AG09309 (cell line): ENCODE results near the gene PCCA.
A peak's percentile ranks its signal among the peaks of the same experiment; 100 is the strongest.
"Not testable (repeated sequence)": the region's sequence is repeated elsewhere in the genome, so short reads cannot be mapped to it uniquely, and the experiment has no call there.

Experiments
- DNase-seq: peaks from one replicate; pipeline ENCODE4 v3.0.0-alpha.2; 2010; ENCODE audit warnings: low read depth
- H3K4me3 ChIP-seq: 2 replicates; pipeline ENCODE4 v1.5.1; 2011; ENCODE audit warnings: mild to moderate bottlenecking, low read depth, low read length, moderate library complexity; ENCODE audit not compliant: control insufficient read depth
- TF ChIP-seq, protein P1 (sequence below): IDR thresholded peaks from 2 replicates; pipeline ENCODE4 v1.5.1; 2011; ENCODE audit warnings: mild to moderate bottlenecking, low read depth, low read length, inconsistent platforms; ENCODE audit not compliant: insufficient read depth, control insufficient read depth; ENCODE audit errors: missing control alignments

The PCCA gene

DNA sequence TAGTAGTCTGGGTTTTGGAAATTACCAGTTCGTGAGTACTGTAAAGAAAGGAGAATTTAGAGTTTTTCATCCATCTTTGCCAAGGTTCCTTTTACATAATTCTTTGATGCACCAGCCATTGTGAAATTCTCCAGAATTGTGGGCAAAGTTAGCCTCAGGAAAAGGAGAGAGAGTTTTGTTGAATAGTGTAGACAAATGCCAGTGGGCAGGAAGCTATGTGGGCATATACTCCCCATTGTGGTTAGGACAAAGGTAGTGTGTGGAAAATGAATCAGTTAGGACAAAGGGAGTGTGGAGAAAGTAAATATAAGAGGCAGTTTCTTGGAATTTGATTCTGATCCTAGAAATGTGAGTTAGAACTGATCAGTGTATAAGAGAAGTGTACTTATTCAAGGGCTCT lies 67.9 kb downstream of the PCCA start:
- DNase-seq, result peak; percentile 13
- TF ChIP-seq, protein P1, sequence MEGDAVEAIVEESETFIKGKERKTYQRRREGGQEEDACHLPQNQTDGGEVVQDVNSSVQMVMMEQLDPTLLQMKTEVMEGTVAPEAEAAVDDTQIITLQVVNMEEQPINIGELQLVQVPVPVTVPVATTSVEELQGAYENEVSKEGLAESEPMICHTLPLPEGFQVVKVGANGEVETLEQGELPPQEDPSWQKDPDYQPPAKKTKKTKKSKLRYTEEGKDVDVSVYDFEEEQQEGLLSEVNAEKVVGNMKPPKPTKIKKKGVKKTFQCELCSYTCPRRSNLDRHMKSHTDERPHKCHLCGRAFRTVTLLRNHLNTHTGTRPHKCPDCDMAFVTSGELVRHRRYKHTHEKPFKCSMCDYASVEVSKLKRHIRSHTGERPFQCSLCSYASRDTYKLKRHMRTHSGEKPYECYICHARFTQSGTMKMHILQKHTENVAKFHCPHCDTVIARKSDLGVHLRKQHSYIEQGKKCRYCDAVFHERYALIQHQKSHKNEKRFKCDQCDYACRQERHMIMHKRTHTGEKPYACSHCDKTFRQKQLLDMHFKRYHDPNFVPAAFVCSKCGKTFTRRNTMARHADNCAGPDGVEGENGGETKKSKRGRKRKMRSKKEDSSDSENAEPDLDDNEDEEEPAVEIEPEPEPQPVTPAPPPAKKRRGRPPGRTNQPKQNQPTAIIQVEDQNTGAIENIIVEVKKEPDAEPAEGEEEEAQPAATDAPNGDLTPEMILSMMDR, result no peak
- no peak overlapping the region for H3K4me3 ChIP-seq

DNA sequence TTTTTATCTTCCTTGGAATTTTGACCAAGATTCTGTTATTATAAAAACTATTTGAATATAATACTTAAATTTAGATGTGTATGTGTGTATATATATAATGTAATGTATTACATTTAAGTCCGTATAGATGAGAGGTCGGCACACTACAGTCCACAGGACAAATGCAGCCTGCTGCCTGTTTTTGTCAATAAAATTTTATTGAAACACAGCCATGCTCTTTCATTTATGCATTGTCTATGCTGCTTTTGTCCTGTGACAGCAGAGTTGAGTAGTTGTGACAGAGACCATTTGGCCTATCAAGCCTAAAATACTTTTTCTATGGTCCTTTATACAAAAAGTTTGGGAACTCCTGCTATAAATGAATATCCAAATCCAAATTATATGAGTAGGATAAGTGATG lies 69.7 kb downstream of the PCCA start:
- no peak for DNase-seq
- TF ChIP-seq, protein P1, result no peak
- no peak overlapping the region for H3K4me3 ChIP-seq

DNA sequence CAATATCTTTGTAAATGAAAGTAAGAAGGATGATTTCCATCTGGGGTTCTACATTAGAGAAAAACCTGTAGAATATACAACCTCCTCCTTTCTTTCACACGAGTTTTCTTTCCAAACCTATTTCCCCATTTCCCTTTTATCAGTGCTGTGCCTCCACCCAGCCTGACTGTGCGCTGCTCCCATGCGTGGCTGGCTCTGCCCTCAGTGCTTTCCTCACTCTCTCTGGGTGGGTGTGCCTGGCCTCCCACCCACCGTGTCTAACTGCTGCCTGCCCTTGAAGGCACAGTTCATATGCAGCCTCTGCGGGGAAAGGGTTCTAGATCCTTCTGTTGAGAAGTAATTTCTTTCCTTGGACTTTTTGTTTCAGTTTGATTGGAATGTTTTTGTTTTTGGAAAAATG lies 70.7 kb downstream of the PCCA start:
- no peak overlapping the region for H3K4me3 ChIP-seq
- TF ChIP-seq, protein P1, result no peak

DNA sequence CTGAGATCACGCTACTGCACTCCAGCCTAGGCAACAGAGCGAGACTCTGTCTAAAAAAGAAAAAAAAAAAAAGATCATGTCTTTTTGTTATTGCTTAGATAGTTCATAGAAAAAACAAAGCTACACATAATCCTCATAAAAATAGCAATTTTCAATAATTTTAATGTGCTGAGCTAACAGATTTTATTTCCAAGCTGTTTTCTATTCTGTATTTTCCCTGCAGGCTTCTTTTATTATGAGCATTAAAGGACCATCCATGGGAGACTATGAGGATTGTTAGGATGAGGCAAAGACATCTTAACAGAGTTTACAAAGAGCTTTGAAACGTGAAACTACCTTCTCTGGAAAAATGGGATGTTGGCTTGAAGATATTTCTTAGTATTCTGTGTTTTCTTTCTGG lies 71.6 kb downstream of the PCCA start:
- no peak overlapping the region for H3K4me3 ChIP-seq
- TF ChIP-seq, protein P1, result no peak
- no peak for DNase-seq

More for the DNA sequence above, 70.7 kb downstream of the PCCA start:
- DNase-seq, result no peak

DNA sequence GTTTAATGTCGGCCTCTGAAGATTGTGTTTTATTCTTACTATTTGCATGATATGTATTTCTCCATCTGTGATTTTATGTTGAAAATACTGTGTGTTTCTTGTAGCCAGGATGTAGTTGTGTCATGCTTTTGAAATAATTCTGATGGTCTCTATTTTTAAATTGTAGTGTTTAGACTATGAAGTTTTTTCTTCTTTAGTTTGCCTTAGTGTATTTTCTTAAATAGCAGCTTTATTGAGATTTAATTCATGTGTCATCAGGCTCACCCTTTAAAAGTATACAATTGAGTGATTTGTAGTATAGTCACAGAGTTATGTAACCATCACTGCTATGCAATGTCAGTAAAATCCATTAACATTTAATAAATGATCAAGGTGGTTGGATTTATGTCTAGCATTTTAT lies 74.5 kb downstream of the PCCA start:
- DNase-seq, result no peak
- TF ChIP-seq, protein P1, result no peak
- no peak overlapping the region for H3K4me3 ChIP-seq

DNA sequence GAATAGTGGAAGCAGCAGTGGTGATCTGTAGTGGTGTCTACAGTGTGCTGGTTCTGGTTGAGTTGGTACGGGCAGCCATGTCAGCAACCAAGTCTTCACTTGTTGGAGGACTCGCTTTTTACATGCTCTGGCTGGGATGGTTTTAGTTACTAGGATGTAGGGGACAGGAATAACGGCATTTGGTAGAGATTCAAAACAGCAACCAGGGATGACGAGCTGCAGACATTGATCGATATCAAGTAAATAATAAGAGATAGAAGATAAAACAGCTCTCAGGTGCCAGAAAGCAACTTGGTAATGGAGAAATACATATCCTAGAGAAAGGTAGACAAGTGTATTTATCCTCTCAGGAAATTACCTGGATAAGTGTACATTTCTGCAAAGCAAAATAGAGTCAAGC lies 84.3 kb downstream of the PCCA start:
- DNase-seq, result no peak
- TF ChIP-seq, protein P1, result no peak
- no peak overlapping the region for H3K4me3 ChIP-seq

DNA sequence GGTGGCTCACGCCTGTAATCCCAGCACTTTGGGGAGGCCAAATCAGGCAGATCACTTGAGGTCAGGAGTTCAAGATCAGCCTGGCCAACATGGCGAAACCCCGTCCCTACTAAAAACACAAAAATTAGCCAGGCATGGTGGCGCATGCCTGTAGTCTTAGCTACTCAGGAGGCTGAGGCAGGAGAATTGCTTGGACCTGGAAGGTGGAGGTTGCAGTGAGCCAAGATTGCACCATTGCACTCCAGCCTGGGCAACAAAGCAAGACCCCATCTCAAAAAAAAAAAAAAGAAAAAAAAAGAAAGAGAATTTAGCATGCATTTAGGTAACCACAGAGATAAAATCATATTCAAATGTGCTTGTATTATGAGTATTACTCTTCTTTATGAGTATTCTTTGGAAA lies 85.6 kb downstream of the PCCA start:
- DNase-seq, H3K4me3 ChIP-seq: not testable (repeated sequence)
